ENCODE measurements around the gene PPP2R2C. TPM values are rescaled to one million over a fixed set of nuclear protein-coding genes. Genes with fewer than 3 reads are reported as not detected.
A peak's percentile ranks its signal among the peaks of the same experiment; 100 is the strongest.

The PPP2R2C gene
- total RNA-seq, 1 experiment from 2014 or later: 32.9 TPM

- H3K4me3 ChIP-seq (replicated peaks in 1 of 2; ENCODE audit: low read depth in 1 of 2, low read length in 2 of 2): no peak overlapping the region
- H3K4me2 ChIP-seq (ENCODE audit: low read length): peak overlapping the region; percentile 74
- H3K36me3 ChIP-seq (ENCODE audit: control insufficient read depth in 1 of 2, insufficient read depth in 2 of 2, low read length in 2 of 2): no peaks in the 10 kb centered on the region
- no peaks in the 10 kb centered on the region for H3K79me2 ChIP-seq (ENCODE audit: insufficient read depth, low read length)
- H3K27me3 ChIP-seq (ENCODE audit: insufficient read depth, low read length): no peaks in the 10 kb centered on the region
- H2AFZ ChIP-seq (ENCODE audit: low read depth, low read length, poor library complexity, severe bottlenecking): no peak overlapping the region
- POLR2A ChIA-PET: no interaction called here
- no TSS peak for BruUV-seq (replicated peaks)
- H3K9me2 ChIP-seq (ENCODE audit: insufficient read depth): no peaks in the 10 kb centered on the region
- H3K27ac ChIP-seq (ENCODE audit: low read depth, low read length): no peak overlapping the region; the same call in 1 of the 2 replicates
- intact Hi-C loops (cut with micrococcal nuclease): no loop called here
- RAD21 ChIA-PET (ENCODE audit: low non-redundant PET in 1 of 2, low total read pairs in 2 of 2, uncharacterized antibody in 2 of 2, unreplicated experiment in 2 of 2): no interaction called here
- no peak for TF ChIP-seq SIN3A (IDR thresholded peaks at IDR 0.05; ENCODE audit: low read depth)
- TF ChIP-seq CEBPB (IDR thresholded peaks at IDR 0.05; ENCODE audit: low read depth): no peak
- TF ChIP-seq EZH2 (IDR thresholded peaks at IDR 0.05): no peak
- TF ChIP-seq SP1 (IDR thresholded peaks at IDR 0.05; ENCODE audit: low read depth): no peak
- TF ChIP-seq POLR2A (IDR thresholded peaks at IDR 0.05; ENCODE audit: borderline replicate concordance, extremely low read depth, insufficient read depth, insufficient read length): no peak
- no peak for TF ChIP-seq ELF1 (IDR thresholded peaks at IDR 0.05; ENCODE audit: borderline replicate concordance, low read depth)
- H3K9me3 ChIP-seq (ENCODE audit: control insufficient read depth in 1 of 2, insufficient read depth in 1 of 2, low read depth in 1 of 2, low read length in 2 of 2): no peaks in the 10 kb centered on the region
- DNase-seq (ENCODE audit: low read depth, low spot score) (no peak), ATAC-seq (no peak)
- CTCF ChIA-PET: interaction anchor here (1.0 to 3.1 kb wide), 5 partner anchors 12 to 347 kb away, joined by 3 to 20 read pairs (median 4); no protein-coding TSS in a partner anchor
- no peaks in the 10 kb centered on the region for H4K20me1 ChIP-seq (ENCODE audit: insufficient read depth)
- peaks cover 16 to 24% of the 10 kb centered on the region in 2 experiments for H3K4me1 ChIP-seq (ENCODE audit: control insufficient read depth in 1 of 2, insufficient read depth in 2 of 2, low read length in 2 of 2)
- H3K9ac ChIP-seq (ENCODE audit: low read length): no peak overlapping the region
Observed at GRCh38 chr4:6345096-6345830, 127.2 kb downstream of the PPP2R2C start.

- H3K4me2 ChIP-seq (ENCODE audit: low read length): peak overlapping the region; percentile 74
- POLR2A ChIA-PET: no interaction called here
- no peak for TF ChIP-seq REST (IDR thresholded peaks at IDR 0.05; ENCODE audit: low read depth)
- no peak for TF ChIP-seq YY1 (IDR thresholded peaks at IDR 0.05; ENCODE audit: extremely low read depth, insufficient replicate concordance, low read depth, low read length)
- TF ChIP-seq ATF3 (IDR thresholded peaks at IDR 0.05): no peak
- TF ChIP-seq EZH2 (IDR thresholded peaks at IDR 0.05): no peak
- no peak for TF ChIP-seq ZFX (IDR thresholded peaks at IDR 0.05)
- peak; percentile 82 for TF ChIP-seq JUND (IDR thresholded peaks at IDR 0.05)
- peak; percentile 60 for TF ChIP-seq SP1 (IDR thresholded peaks at IDR 0.05; ENCODE audit: low read depth)
- peak; percentile 36 to 67 (median 47); a peak in 5 of 6 replicates for TF ChIP-seq CTCF (IDR thresholded peaks at IDR 0.05 in 2 of 3, conservative IDR thresholded peaks at IDR 0.05 in 1 of 3; ENCODE audit: borderline replicate concordance in 1 of 3, insufficient read depth in 1 of 3, low read depth in 2 of 3, low read length in 2 of 3)
- TF ChIP-seq ZNF274 (IDR thresholded peaks at IDR 0.05; ENCODE audit: low read depth, low read length): no peak
- no peak for TF ChIP-seq POLR2A (IDR thresholded peaks at IDR 0.05; ENCODE audit: borderline replicate concordance, extremely low read depth, insufficient read depth, insufficient read length)
- TF ChIP-seq CBX3 (IDR thresholded peaks at IDR 0.05; ENCODE audit: low read depth): peak; percentile 90
Observed at GRCh38 chr4:6343939-6344408, 128.4 kb downstream of the PPP2R2C start.

More at GRCh38 chr4:6343939-6344408, 128.4 kb downstream of the PPP2R2C start:
- Histone ChIP-seq H3K79me2 (ENCODE audit: insufficient read depth, low read length) (no peaks in the 10 kb centered on the region), H3K27me3 (ENCODE audit: insufficient read depth, low read length) (no peaks in the 10 kb centered on the region), H3K4me1 (ENCODE audit: control insufficient read depth in 1 of 2, insufficient read depth in 2 of 2, low read length in 2 of 2) (peaks cover 16 to 24% of the 10 kb centered on the region in 2 experiments), H3K36me3 (ENCODE audit: control insufficient read depth in 1 of 2, insufficient read depth in 2 of 2, low read length in 2 of 2) (no peaks in the 10 kb centered on the region), H3K9me3 (ENCODE audit: control insufficient read depth in 1 of 2, insufficient read depth in 1 of 2, low read depth in 1 of 2, low read length in 2 of 2) (no peaks in the 10 kb centered on the region), H3K4me3 (replicated peaks in 1 of 2; ENCODE audit: low read depth in 1 of 2, low read length in 2 of 2) (peak overlapping the region; percentile 8 to 35; a peak in 3 of 4 replicates), H2AFZ (ENCODE audit: low read depth, low read length, poor library complexity, severe bottlenecking) (peak overlapping the region; percentile 2), H3K27ac (ENCODE audit: low read depth, low read length) (peak overlapping the region; percentile 61), H3K9me2 (ENCODE audit: insufficient read depth) (no peaks in the 10 kb centered on the region), H4K20me1 (ENCODE audit: insufficient read depth) (no peaks in the 10 kb centered on the region), H3K9ac (ENCODE audit: low read length) (peak overlapping the region; percentile 33)
- BruUV-seq (replicated peaks): no TSS peak
- intact Hi-C loops (cut with micrococcal nuclease): no loop called here
- CTCF ChIA-PET: interaction anchor here (0.7 to 3.1 kb wide), 6 partner anchors 9 to 346 kb away, joined by 3 to 20 read pairs (median 6); no protein-coding TSS in a partner anchor
- RAD21 ChIA-PET (ENCODE audit: low non-redundant PET in 1 of 2, low total read pairs in 2 of 2, uncharacterized antibody in 2 of 2, unreplicated experiment in 2 of 2): no interaction called here
- ATAC-seq: peak; percentile 98
- DNase-seq (ENCODE audit: low read depth, low spot score): peak; percentile 79

Measured in HCT116 (cell line).